ENCODE results near the gene ZNF423.
"Not testable (repeated sequence)": the region's sequence is repeated elsewhere in the genome, so short reads cannot be mapped to it uniquely, and the experiment has no call there.

ZNF423 gene

DNA sequence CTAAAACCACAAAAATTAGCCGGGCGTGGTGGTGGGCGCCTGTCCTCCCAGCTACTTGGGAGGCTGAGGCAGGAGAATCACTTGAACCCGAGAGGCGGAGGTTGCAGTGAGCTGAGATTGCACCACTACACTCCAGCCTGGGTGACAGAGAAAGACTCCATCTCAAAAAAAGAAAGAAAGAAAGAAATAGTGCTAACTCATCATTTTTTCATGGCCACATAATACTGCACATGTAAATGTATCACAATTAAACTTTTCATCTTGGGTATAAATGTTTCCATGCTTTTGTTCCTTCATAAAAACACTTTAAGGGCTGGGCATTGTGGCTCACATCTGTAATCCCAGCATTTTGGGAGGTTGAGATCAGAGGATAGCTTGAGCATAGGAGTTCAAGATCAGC, 15.9 kb upstream of the ZNF423 start:
- DNase-seq (ENCODE audit: low read depth in 2 of 2): not testable (repeated sequence)

DNA sequence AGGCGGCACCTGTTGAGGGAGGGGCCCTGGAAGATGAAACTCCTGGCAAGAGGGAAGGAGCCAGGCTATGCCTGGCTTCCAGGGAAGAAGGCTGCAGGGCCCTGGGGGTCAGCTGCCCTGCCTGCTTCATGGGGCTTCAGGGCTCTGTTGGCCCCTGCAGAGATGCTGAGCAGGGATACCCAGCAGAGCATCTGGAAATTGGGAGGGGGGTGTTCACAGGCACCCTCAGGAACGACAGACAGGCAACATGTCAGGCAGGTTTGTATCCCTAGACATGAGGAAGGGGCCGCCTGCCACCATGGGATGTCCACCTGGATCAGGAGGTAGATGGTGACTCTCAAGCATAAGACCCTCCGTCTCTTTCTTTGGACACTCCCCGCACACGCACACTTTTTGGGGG, 13.8 kb upstream of the ZNF423 start:
- no peak for DNase-seq (ENCODE audit: low read depth in 2 of 2)

DNA sequence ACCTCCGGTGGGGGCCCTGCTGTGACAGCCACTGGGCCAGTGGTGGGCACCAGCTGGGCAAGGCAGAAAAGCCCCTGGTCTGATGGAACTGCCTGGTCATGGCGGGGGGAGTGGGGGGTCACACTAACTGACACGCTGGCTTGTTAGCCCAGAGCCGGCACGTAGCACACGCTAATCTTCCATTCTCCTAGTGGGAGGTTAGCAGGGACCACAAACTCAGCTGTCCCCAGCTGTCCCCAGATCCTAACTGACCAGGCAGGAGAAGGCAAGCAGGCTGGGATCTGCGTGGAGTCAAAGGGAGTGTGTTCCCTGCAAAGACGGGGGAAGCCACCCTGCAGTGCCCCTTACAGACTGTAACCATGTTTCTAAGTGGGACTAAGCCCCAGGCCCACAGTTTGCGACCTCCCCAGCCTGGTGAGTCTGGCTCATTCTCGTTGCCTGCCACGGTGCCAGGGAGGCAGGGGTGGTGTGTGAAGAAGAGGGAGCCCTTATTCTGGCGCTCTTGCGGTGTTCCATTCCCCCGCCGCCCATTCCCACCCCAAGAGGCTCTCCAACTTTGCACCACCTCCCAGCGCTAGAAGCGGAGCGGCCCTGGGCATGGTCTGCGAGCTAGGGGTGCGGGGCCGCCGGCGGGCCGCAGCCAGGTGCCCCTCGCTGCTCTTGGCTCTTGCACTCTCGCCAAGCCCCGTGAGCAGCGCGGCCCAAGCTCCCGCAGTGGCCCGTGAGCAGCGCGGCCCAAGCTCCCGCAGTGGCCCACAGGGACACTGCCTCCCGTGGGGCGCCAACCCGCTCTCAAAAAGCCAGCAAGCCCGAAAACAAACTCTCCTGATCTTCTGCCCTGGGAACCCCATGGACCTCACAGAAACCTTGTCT, 12.1 kb upstream of the ZNF423 start:
- no peak for DNase-seq (ENCODE audit: low read depth in 2 of 2)

DNA sequence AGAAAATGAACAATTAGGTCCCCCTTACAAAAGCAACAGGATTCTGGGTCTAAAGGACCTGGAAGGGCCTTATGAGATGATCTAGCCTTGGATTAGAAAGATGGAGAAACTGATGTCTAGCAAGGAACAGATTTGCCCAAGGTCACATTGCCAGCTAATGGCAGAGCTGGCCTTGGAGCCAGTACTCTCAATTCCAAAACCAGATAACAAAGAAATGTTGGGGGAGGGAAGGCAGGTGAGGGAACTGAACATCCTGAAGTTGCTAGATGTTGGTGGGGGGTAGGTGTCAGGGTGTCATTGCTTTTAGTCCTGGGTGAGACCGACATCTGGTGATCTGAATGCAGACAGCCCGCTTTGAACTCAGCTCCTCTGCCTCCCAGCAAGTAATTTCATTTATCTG, 11.3 kb upstream of the ZNF423 start:
- no peak for DNase-seq (ENCODE audit: low read depth in 2 of 2)

DNA sequence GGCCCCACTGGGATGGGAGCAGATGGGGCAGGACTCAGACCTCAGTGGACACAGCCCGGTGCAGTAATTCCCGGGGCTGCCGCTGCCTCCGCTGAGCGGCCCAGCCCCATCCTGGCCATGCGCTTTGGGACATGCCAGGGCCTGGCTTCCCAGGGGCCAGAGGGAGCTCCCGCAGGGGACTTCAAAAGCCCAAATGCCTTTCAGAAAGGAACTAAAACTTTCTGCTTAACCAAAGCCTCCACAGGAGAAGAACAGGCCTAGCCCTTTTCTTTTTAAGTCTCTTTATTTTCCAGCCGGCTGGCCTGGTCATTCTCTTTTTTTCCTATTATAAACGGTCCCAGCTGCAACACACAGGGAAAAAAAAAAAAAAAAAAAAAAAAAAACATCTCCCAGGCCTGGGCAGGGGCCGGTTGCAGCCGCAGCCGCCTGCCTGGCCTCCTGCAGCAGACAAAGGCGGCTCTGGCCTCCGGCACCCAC, 10.7 kb upstream of the ZNF423 start:
- DNase-seq (ENCODE audit: low read depth in 2 of 2): no peak

DNA sequence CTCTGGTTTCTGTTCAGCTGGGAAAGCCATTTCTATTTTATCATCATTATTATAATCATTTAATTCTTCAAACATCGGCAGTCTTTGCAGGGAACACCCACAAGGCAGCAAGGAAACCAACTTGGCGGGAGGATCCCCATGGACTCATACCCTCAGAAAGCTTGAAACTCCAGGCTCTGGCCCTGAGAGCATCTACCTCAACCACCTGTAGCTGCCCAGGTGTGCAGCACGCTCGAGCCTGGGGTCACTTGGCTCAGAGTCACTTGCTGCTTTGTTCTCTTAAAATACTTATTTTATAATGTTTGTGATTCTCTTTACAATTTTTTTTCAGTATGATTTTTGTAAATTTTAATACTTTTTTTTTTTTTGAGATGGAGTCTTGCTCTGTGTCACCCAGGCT, 6.8 kb upstream of the ZNF423 start:
- DNase-seq (ENCODE audit: low read depth in 2 of 2): no peak

DNA sequence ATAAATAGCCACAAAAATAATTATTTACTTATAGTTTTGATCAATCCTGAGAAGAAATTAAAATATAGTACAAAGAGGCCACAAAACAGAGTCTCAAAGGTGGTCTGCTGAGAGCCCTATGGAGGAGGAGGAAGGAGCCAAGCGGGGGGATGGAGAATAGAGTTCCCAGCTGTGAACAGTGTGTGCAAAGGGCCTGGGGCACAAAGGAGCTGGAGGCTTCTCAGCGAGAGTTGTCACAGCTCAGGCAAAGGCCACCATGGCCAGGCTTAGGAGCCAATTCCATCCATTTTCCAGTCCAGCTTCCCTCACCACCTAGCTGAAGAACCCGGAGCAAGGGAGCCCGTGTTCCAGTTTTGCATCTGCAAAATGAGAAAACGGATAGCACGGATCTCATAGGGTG, 5.4 kb upstream of the ZNF423 start:
- no peak for DNase-seq (ENCODE audit: low read depth in 2 of 2)

DNA sequence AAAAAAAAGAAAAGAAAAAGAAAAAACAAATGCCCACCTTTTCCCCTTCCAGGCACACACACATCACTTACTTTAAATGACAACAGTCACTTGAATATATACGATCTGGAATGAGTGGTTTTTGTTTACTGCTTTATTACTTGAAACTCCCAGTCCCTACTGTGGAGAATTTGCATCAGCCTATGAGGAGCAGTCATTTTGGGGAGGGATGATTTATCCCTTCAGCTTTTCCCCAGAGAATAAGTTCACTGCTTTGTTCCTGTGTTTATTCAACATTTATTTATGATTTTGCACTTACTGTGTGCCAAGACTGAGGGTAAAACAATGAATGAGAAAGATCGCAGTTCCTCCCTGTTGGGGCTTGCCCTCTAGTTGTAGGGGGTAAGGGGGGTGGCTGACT, 4.7 kb upstream of the ZNF423 start:
- DNase-seq (ENCODE audit: low read depth in 2 of 2): no peak

DNA sequence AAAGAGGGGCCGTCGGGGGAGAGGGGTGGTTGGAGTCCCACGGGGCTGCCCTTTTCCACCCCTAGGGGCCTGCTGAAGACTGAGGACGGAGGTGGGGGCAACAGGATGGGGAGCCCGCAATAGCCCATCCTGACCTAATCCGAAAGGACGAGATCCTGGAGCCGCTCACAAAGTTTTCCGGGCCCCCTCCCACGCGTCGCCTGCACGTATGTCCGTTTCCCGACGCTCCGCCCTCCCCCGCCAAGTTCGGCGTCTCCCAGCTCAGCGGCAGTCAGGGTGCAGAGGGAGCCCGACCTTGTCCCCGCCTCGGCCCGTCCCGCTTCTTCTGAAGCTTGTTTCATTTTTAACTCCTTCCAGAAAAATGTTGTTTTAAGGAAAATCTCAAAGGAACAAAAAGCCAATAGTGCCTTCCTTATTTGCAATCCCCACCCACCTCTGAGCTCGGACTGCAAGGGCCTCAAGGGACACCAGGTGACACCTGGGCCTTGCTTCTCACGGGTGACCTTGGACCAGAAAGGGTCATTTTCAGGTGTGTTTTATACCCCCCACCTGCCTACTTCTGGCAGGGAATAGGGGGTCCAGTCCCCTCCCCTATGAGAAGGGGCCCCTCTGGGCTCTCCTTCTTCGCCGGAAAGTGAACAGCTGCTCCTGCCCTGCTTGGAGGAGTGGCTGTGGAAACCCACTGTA, 3.4 kb upstream of the ZNF423 start:
- DNase-seq (ENCODE audit: low read depth in 2 of 2): no peak

DNA sequence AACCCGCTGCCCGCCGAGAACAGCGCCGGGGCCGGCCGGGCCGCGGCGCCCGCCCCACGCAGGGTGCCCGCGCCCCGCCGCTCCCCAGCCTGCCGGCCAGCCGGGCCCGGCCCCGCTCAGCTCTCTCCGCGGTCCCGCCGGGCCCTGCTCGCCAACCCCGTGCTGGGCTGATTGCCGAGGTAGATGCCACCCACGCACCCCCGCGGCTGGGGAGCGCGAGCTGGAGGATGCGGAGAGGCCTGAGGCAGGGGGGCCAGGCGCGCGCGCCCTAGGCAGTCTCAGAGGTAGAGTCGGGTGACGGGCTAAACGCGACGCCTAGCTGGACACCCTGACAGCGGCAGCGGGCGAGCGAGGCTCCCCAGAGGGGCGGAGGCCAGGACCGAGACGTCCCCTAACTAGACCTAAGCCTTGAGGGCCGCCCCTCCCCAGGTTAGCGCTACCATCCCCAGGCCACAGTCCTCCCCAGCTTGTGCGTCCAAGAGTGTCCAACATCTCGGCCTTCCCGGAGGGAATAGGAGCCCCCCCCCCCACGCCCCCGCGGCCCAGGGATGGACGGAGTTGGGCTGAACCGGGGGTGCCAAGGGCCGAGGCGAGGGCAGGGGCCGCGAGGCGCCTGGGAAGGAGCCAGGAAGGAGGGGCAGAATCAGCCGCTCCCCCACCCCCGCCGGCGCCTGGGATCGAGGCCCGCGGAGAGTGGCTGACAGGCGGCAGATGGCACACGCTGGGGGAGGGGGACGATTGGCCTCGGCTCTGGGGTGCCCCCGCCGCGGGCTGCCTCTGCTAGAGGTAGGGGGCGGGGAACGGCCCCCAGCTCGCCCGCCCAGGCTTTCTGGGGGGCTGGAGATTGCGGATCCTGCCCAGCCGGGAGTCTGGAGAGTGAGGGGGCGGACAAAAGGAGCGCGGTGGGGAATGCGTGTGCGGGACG, 2.5 kb upstream of the ZNF423 start:
- peak in 1 of 2 experiments; percentile 26 for DNase-seq (ENCODE audit: low read depth in 2 of 2)

DNA sequence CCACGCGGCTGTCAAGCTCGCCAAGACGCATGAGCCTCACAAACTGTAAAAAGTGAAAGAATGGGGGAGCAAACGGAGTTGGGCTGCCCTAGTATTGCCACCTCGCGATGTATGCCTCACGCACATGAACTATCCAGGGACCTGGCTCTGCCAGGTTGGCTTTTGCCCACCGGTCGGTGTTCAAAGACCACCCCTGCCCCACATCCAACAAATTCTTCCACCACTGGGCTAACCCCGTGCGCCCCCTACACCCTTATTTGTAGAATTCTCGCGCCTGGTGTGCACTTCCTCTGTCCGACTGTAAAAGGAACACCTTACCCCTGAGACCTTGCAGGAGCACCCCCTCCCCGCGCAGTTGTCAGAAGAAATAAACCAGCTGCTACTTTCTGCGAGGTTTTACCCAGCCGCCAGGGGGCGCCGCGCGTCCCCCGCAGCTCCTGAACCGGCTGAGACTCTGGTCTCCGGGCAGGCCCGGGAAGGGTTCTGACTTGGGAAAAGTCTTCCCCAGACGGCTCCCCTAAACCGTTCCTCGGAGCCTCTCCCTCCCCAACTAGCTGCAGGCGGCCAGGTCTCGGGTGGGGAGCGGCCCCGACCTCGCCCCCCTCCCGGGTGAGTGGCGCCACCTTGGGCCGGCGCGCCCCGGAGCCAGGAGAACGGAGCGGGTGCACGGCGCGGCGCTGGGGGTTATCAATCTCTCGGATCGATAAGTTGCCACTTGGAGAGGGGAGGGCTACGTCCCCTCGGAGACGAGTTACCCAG, 1.7 kb upstream of the ZNF423 start:
- DNase-seq (ENCODE audit: low read depth in 2 of 2): peak in 1 of 2 experiments; percentile 38

DNA sequence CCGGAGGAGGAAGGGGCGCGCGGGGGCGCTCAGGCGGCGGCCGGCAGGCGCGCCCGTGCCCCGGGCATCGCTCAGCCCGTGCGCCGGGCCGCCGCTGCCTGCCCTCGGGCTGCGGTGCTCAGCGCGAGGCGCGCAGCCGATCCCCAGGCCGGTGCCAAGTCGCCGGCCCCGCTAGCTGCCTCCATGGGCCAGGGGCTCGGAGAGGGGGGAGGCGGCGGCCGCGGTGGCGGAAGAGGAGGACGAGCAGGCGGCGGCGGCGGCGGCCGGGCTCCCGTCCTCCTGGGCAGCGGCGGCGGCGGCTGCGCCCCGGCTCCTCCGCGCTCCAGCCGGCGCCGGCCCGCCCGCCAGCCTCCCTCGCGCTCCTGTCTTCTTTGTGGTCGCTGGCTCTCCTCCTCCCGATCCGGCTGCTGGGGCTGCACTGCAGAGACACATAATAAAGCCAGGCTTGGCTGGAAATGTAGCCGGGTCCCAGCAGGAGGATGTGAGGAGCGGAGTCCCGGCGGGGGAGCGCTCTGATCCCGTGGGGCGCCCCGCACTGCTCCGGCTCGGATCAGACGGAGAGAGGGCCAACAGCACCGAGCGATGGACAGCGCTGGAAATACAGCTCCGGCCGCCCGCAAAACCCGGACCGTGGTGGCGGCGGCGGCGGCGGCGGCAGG, 889 bp upstream of the ZNF423 start:
- DNase-seq (ENCODE audit: low read depth in 2 of 2): peak in 1 of 2 experiments; percentile 17

DNA sequence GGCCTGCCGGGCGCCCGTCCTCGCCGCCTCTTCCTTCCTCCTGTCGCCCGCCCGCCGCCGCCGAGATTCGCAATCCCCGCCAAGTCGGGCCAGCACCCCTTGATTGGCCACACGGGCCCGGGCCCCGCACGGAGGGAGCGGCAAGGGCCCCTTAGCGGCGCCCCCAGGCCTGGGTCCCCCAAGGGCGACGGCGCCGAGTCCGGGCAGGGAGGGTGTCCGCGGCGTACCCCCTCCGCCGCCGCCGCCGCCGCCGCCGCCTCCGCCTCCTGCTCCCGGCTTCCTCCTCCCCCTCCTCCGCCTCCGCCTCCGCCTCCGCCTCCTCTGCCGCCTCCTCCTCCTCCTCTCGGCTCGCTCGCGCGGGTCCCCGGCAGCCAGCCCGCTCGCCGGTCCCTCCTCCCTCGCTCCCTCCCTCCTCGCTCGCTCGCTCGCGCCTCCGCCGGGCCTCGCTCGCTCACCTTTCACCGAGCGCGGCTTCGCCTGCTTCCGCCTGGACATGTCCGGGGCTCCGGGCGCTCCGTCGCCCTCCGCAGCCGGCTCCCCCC, 561 bp downstream of the ZNF423 start:
- peak in 1 of 2 experiments; percentile 22 for DNase-seq (ENCODE audit: low read depth in 2 of 2)

DNA sequence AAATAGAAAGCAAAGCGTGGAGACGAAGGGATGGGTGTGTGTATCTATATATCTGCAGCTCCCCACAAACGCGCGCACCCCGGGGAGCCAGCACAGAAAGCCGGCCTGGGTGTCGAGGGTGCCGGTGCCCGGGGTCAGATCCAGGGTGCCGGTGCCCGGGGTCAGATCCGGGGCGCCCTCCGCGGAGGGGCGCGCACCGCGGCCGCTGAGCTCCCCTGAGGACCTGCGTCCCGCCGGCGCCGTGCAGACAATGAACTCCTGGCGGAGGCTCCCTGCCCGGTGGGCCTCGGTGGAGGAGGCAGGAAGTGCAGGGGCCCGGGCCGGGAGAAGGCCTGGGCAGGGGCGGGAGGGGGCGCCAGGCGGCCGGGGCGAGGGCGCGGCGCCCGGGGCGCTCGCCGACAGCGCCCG, 1.1 kb downstream of the ZNF423 start:
- DNase-seq (ENCODE audit: low read depth in 2 of 2): no peak

DNA sequence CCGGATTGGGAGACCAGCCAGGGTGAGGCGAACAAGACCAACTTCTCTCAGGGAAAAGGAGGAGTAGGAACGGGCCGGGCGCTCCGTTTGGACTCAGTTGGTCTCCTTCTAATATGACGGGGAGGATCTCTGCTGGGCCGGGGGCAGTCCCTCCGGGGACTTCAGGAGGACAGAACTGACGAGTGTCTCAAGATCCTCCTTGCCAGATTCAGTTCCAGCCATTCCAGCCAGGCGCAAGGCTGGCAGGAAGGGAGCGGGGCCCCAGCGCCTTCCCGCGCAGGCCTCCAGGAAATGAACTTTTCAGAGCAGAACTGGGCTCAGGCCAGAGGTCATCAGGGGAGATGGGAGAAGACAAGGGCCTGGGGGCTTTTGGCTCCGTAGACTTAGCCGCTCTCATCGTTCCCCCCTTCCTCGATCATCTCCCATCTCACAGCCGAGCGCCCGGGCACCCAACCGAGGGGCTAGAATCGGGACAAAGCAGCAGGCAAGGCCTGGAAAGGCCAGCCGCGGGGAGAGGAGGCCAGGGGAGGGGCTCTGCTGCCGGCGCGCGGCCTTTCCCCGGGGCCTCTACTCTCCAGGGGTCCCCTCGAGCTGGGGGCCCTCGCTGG, 1.6 kb downstream of the ZNF423 start:
- no peak for DNase-seq (ENCODE audit: low read depth in 2 of 2)

DNA sequence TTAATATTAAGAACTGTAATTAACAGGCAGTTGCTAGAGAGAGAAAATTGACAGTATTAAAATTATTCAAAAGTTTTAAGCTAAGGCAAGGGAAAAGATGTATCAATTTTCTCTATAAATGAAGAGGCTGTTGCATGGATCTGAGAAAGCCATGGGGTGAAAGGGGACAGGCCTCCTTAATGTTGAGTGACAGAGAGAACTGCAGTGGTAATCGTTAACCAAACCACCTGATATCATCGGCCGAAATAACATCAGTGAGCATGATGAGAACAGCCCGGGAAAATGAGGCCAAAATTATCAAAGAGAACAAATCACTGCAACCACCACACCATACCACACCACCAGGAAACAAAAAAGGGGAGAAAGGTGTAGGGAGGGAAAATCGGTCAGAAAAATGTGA, 3.6 kb downstream of the ZNF423 start:
- no peak for DNase-seq (ENCODE audit: low read depth in 2 of 2)

DNA sequence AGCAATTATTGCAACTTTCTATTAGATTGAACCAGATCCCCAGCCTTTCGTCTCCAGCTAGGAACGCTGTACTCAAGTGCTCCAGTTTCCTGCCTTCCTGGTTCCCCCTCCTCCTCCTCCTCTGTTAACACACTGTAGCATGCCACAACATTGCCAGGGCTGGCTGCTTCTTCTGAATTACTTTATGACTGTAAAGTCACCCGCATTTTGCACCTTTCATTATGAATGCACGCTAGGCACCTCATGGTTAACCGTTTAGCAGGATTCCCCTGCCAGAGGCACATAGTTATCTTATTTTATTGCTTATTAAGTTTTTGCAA, 4.5 kb downstream of the ZNF423 start:
- DNase-seq (ENCODE audit: low read depth in 2 of 2): no peak

DNA sequence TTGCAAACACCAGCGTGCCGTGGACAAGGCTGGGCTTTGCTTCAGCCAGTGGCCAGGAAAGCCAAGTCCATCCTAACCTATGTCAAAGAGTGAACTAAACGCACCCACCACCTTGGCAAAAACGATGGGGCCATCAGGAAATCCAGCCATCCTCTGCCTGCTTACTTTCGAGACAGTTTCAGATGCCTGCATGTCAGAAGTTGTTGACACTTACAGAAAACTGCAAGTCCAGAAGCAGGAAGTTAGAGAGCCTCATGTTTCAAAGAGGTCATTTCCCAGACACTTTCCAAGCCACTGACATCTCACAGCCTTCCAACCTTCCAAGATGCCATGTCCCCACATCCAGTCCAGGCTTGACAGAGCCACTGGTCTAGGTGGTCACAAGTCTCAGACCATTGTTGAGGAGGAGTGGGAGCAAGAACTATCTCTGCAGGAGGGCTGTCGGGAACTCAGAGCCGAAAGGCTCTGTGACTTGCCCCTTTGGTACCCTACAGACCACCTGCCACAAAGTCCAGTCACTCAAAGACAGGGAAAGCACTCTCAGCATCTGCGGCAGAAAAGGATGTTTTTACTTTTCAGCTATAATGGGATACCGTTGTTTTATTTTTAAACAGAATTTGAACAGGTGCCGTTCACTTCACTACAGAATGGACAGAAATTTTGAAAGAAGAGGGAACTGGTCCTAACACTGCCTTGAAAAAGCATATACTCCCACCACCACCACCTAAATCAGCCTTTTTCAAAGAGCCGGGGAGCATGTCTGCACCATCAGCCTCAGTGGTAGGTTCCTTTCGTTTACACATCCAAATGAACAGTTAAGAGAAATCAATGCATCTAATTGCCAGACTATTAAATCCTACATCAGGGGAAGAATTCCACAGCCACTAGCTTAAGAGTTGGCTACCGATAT, 5.1 kb downstream of the ZNF423 start:
- no peak for DNase-seq (ENCODE audit: low read depth in 2 of 2)

DNA sequence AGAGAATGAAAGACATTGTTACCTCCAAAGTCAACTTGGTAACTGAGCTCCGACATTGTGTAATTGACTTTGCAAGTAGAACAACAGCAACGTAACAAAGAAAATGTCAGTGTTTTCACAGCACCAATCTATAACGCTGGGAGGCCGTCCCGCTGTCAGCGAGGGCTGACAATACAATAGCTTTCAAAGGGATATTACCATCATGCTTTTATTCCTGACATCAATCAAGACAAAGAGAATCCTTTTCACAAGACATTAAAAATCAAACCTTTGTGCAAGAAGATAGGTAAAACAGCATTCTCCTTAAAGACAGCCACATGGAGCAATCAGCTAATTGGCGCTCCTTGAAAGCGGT, 6.2 kb downstream of the ZNF423 start:
- no peak for DNase-seq (ENCODE audit: low read depth in 2 of 2)

Measured in stimulated activated CD4-positive, alpha-beta T cell treated with anti-CD3 and anti-CD28 coated beads, Interleukin-12 subunit alpha, Interleukin-12 subunit beta, amount 100 ng/mL, for 24 hours (primary cell).